Endothelial cell of umbilical vein (primary cell): ENCODE measurements around the gene BCL2L13. TPM values are rescaled to one million over a fixed set of nuclear protein-coding genes. Genes with fewer than 3 reads are reported as not detected.

Experiments
- BruUV-seq: library from RNA; stranded (reverse); fragments of 400-500 nt; replicated peaks from 2 replicates; lab custom pipeline; 2021; lab: Mats Ljungman, UMichigan
- CTCF ChIA-PET: fragments of 300-600, 350-600 bp; sonication (Branson Sonifier 250); formaldehyde crosslinking; loops from one replicate; lab custom pipeline; 2021; ENCODE audit warnings: antibody characterized with exemption, inconsistent platforms; lab: Charles Lee
- POLR2A ChIA-PET: fragments of 300-600, 350-600 bp; sonication (Branson Sonifier 250); formaldehyde crosslinking; loops from one replicate; lab custom pipeline; 2021; ENCODE audit warnings: antibody characterized with exemption, inconsistent platforms; lab: Charles Lee
- DNase-seq: peaks from one replicate; pipeline ENCODE4 v3.0.0-alpha.2; 2011; ENCODE audit warnings: low read depth, low spot score
- FAIRE-seq: peaks from 2 replicates; lab custom pipeline; 2011; peaks lifted over from hg19 to GRCh38; lab: Jason Lieb, UNC
- H2AFZ ChIP-seq: 2 replicates; pipeline ENCODE4 v1.6.0; 2012; ENCODE audit warnings: low read depth, low read length, control low read depth, inconsistent platforms
- H3K27ac ChIP-seq: 2 replicates; pipeline ENCODE4 v1.5.1; 2011; ENCODE audit warnings: low read depth, mild to moderate bottlenecking, control low read depth, low read length, moderate library complexity; ENCODE audit not compliant: insufficient read depth
- H3K27me3 ChIP-seq, 2 experiments: 2 replicates each; pipeline versions ENCODE4 v1.6.0 to v1.6.1; 2011; ENCODE audit warnings: low read length in 2 of 2, mixed read lengths in 1 of 2; ENCODE audit not compliant: control insufficient read depth in 2 of 2, insufficient read depth in 2 of 2
- H3K36me3 ChIP-seq, 2 experiments: 2 replicates in 1 of 2; 3 replicates in 1 of 2; pipeline ENCODE4 v1.5.1; 2011; ENCODE audit warnings: low read length in 2 of 2, mild to moderate bottlenecking in 1 of 2, moderate library complexity in 1 of 2; ENCODE audit not compliant: control insufficient read depth in 2 of 2, insufficient read depth in 2 of 2; ENCODE audit errors: extremely low read depth in 1 of 2
- H3K4me1 ChIP-seq: 3 replicates; pipeline ENCODE4 v1.5.1; 2011; ENCODE audit warnings: mild to moderate bottlenecking, low read length; ENCODE audit not compliant: control insufficient read depth, insufficient read depth; ENCODE audit errors: extremely low read depth
- H3K4me2 ChIP-seq: 2 replicates; pipeline ENCODE4 v1.6.1; 2011; ENCODE audit warnings: low read length, control low read depth, mixed read lengths; ENCODE audit not compliant: insufficient read depth
- H3K4me3 ChIP-seq, 3 experiments: fragments of 200-600 bp in 1 of 3; sonication (generic), shearing (Covaris generic) in 1 of 3; replicated peaks in 1 of 3; 2 replicates each; pipeline ENCODE4 v1.5.1; 2011 to 2016; ENCODE audit warnings: control low read depth in 3 of 3, low read length in 3 of 3, mild to moderate bottlenecking in 2 of 3, inconsistent platforms in 1 of 3, low read depth in 1 of 3, moderate library complexity in 1 of 3; ENCODE audit not compliant: insufficient read depth in 1 of 3
- H3K79me2 ChIP-seq: 2 replicates; pipeline ENCODE4 v1.6.0; 2012; ENCODE audit warnings: low read length, inconsistent platforms; ENCODE audit not compliant: control insufficient read depth, insufficient read depth
- H3K9ac ChIP-seq: replicated peaks from 2 replicates; pipeline ENCODE3; 2011; ENCODE audit warnings: low read length, control low read depth; ENCODE audit not compliant: insufficient read depth; ENCODE audit errors: extremely low read depth
- H3K9me1 ChIP-seq: replicated peaks from 3 replicates; pipeline ENCODE4 v1.6.0; 2011; ENCODE audit warnings: mild to moderate bottlenecking, low read length; ENCODE audit not compliant: control insufficient read depth, insufficient read depth; ENCODE audit errors: extremely low read depth
- H3K9me3 ChIP-seq: replicated peaks from 2 replicates; pipeline ENCODE4 v1.5.1; 2012; ENCODE audit warnings: low read length, inconsistent platforms; ENCODE audit not compliant: control insufficient read depth, insufficient read depth
- H4K20me1 ChIP-seq: replicated peaks from 2 replicates; pipeline ENCODE3; 2011; ENCODE audit warnings: mild to moderate bottlenecking, low read length; ENCODE audit not compliant: control insufficient read depth, insufficient read depth; ENCODE audit errors: extremely low read depth
- GATA2 ChIP-seq: IDR thresholded peaks from 2 replicates; pipeline ENCODE4 v1.7.0; 2011; ENCODE audit warnings: low read depth, mild to moderate bottlenecking, moderate library complexity, mixed read lengths, low read length; ENCODE audit not compliant: insufficient read length, insufficient read depth
- MYC ChIP-seq: IDR thresholded peaks from one replicate; pipeline ENCODE4 v1.6.1; 2011; ENCODE audit warnings: mild to moderate bottlenecking, low read depth, low read length
- POLR2AphosphoS5 ChIP-seq: IDR thresholded peaks from 2 replicates; pipeline ENCODE4 v1.6.1; 2012; ENCODE audit warnings: low read depth, mild to moderate bottlenecking, control low read depth, low read length, moderate library complexity; ENCODE audit not compliant: insufficient read depth
- dilution Hi-C: fragments of 300-500 bp; cut with MboI; formaldehyde crosslinking; loops from one replicate; pipeline ENCODE4 v1.15.0; 2019; ENCODE audit warnings: low sequenced_read_pairs; ENCODE audit not compliant: extremely low pct_ligation_motif_present
- intact Hi-C: fragments of 100-400 bp; cut with micrococcal nuclease; formaldehyde crosslinking; loops from one replicate; pipeline ENCODE4 v1.10.0; 2022
- polyA plus RNA-seq, 4 experiments: library from polyadenylated mRNA; depleted of rRNA in 3 of 4; stranded (reverse) in 3 of 4; unstranded in 1 of 4; fragments of >200 nt; gene quantifications; 2 replicates each; pipeline versions ENCODE4 v1.2.1 to v1.2.3, GENCODE V29; 2011 to 2012; ENCODE audit warnings: missing spikeins in 1 of 4
- total RNA-seq: library from RNA; stranded (reverse); gene quantifications from 2 replicates; pipeline ENCODE4 v1.2.3, GENCODE V29; 2021
- TF ChIP-seq, protein P1 (sequence below): IDR thresholded peaks from 2 replicates; pipeline ENCODE4 v1.6.1; 2011; ENCODE audit not compliant: insufficient read depth, insufficient read length
- TF ChIP-seq, protein P2 (sequence below), 2 donors: IDR thresholded peaks; 1 replicate in 1 of 2; 2 replicates in 1 of 2; pipeline ENCODE4 v1.5.1; 2011; ENCODE audit warnings: low read length in 2 of 2, mild to moderate bottlenecking in 2 of 2, moderate library complexity in 2 of 2, control low read depth in 1 of 2, inconsistent platforms in 1 of 2, low read depth in 1 of 2; ENCODE audit not compliant: insufficient read depth in 1 of 2; ENCODE audit errors: extremely low read depth in 1 of 2

BCL2L13 gene
- total and polyA plus RNA-seq, 2 donors (not counting 3 experiments of a cell fraction or from before 2014, with no cell fraction given): 28.1 to 36.2 TPM

DNA sequence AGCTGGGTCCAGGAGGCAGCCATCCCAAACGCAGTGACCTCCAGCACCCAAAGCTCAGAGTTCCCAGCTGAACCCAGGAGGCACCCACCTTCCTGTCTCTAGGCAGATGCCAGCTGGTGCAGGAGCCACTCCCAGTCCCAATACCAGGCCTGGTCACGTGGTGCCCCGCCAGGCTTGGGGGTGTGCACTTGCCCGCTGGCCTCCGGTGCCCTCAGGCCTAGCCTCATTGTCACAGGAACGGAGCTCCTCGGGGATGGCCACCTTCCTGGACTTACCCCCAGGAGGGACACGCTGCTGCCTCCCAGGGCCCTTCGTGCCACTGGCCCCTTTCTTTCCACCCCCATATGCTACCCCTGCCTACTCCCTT lies 131.1 kb downstream of the BCL2L13 start:
- H3K27ac ChIP-seq: no peak overlapping the region
- CTCF ChIA-PET: interaction anchor here (1.4 to 1.5 kb wide), 3 partner anchors 12 to 306 kb away, joined by 3 to 6 read pairs (median 4); no protein-coding TSS in a partner anchor
- dilution Hi-C loops (no loop called here), intact Hi-C loops (loop anchor here (10.0 kb wide), 1 partner anchor 135 kb away; the partner anchor contains the start of gene BCL2L13)
- no peaks in the 10 kb centered on the region for H4K20me1 ChIP-seq
- no peak for DNase-seq
- no TSS peak for BruUV-seq
- H3K4me3 ChIP-seq: no peak overlapping the region
- no peaks in the 10 kb centered on the region for H3K36me3 ChIP-seq
- H3K27me3 ChIP-seq: no peaks in the 10 kb centered on the region
- H2AFZ ChIP-seq: no peak overlapping the region
- H3K79me2 ChIP-seq: peaks cover 50% of the 10 kb centered on the region
- peaks cover 8% of the 10 kb centered on the region for H3K4me1 ChIP-seq
- no peak overlapping the region for H3K4me2 ChIP-seq
- H3K9ac ChIP-seq: no peak overlapping the region
- H3K9me1 ChIP-seq: no peaks in the 10 kb centered on the region
- H3K9me3 ChIP-seq: no peaks in the 10 kb centered on the region
- POLR2A ChIA-PET: no interaction called here
- TF ChIP-seq, protein P1, sequence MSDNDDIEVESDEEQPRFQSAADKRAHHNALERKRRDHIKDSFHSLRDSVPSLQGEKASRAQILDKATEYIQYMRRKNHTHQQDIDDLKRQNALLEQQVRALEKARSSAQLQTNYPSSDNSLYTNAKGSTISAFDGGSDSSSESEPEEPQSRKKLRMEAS: no peak
- TF ChIP-seq MYC (no peak), POLR2AphosphoS5 (no peak), GATA2 (no peak)
- TF ChIP-seq, protein P2, sequence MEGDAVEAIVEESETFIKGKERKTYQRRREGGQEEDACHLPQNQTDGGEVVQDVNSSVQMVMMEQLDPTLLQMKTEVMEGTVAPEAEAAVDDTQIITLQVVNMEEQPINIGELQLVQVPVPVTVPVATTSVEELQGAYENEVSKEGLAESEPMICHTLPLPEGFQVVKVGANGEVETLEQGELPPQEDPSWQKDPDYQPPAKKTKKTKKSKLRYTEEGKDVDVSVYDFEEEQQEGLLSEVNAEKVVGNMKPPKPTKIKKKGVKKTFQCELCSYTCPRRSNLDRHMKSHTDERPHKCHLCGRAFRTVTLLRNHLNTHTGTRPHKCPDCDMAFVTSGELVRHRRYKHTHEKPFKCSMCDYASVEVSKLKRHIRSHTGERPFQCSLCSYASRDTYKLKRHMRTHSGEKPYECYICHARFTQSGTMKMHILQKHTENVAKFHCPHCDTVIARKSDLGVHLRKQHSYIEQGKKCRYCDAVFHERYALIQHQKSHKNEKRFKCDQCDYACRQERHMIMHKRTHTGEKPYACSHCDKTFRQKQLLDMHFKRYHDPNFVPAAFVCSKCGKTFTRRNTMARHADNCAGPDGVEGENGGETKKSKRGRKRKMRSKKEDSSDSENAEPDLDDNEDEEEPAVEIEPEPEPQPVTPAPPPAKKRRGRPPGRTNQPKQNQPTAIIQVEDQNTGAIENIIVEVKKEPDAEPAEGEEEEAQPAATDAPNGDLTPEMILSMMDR (IDR thresholded peaks at IDR 0.05; ENCODE audit: extremely low read depth in 1 of 2, insufficient read depth in 1 of 2, low read depth in 1 of 2, low read length in 2 of 2): no peak
- FAIRE-seq: no peak
